H1 (cell line): ENCODE measurements around the gene COL9A2. TPM values are rescaled to one million over a fixed set of nuclear protein-coding genes. Genes with fewer than 3 reads are reported as not detected.

Experiments
- KDM1A ChIP-seq: fragments of 200-600, 300-600 bp; sonication (generic); IDR thresholded peaks from 2 replicates; pipeline ENCODE4 v1.7.1; 2016; ENCODE audit warnings: mild to moderate bottlenecking, low read length, borderline replicate concordance
- MAFK ChIP-seq: IDR thresholded peaks from 2 replicates; pipeline ENCODE4 v1.6.1; 2012; ENCODE audit warnings: low read depth, mild to moderate bottlenecking, improper control_type of control experiment, low read length
- SAP30 ChIP-seq: fragments of 300-600 bp; sonication (generic); IDR thresholded peaks from 2 replicates; pipeline ENCODE4 v1.7.1; 2012; ENCODE audit warnings: low read length, moderate library complexity, mild to moderate bottlenecking, inconsistent platforms; ENCODE audit not compliant: insufficient read depth, insufficient replicate concordance
- SRF ChIP-seq: IDR thresholded peaks from 2 replicates; pipeline ENCODE4 v1.6.1; 2011; ENCODE audit warnings: mild to moderate bottlenecking, low read depth, low read length, moderate library complexity
- TAF1 ChIP-seq: IDR thresholded peaks from 2 replicates; pipeline ENCODE4 v1.6.1; 2011; ENCODE audit warnings: mild to moderate bottlenecking, low read depth, low read length
- YY1 ChIP-seq: IDR thresholded peaks from 2 replicates; pipeline ENCODE4 v1.6.1; 2011; ENCODE audit warnings: low read depth, mild to moderate bottlenecking, low read length
- polyA plus RNA-seq, 7 experiments: library from polyadenylated mRNA; depleted of rRNA in 3 of 7; stranded (reverse) in 5 of 7; unstranded in 2 of 7; fragments of >200 nt in 5 of 7; fragments of 200-250 nt in 2 of 7; gene quantifications; 1 replicate in 5 of 7; 2 replicates in 1 of 7; 4 replicates in 1 of 7; pipeline versions ENCODE4 v1.2.1 to v1.2.3, GENCODE V29; 2011 to 2013; ENCODE audit warnings: missing spikeins in 2 of 7, mixed read lengths in 2 of 7
- total RNA-seq: library from RNA; stranded (reverse); fragmentation: NEBNext Ultra II Directional; extraction: Animal tissue kit (Norgen Biotek cat#: 25700); gene quantifications from 2 replicates; pipeline ENCODE4 v1.2.1, GENCODE V29; 2021
- TF ChIP-seq, protein P1 (sequence below): IDR thresholded peaks from 2 replicates; pipeline ENCODE4 v1.6.1; 2012; ENCODE audit warnings: low read length, inconsistent platforms

The COL9A2 gene
- total and polyA plus RNA-seq, 2 of the 8 experiments (the other 6 are each of a cell fraction or from before 2014, with no cell fraction given), result 3.2 to 3.3 TPM

DNA sequence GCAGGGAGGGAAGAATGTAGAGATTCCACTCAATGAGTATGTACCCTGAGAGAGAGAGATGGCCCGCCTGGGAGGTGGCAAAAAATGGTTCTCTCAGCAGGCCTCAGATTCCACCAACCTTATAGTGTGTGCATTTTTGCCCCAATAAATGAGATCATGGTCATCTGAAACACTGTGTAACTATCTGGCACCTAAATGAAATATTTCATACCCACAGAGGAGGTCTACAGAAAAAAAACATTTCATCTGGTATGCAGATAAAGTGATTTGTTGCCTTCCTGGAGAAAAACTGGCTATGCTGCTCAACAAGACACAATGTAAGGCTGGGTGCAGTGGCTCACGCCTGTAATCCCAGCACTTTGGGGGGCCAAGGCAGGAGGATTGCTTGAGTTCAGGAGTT is 64.5 kb downstream of the COL9A2 start (continued):
- TF ChIP-seq SAP30, result no peak
- TF ChIP-seq SRF, result no peak
- TF ChIP-seq, protein P1, sequence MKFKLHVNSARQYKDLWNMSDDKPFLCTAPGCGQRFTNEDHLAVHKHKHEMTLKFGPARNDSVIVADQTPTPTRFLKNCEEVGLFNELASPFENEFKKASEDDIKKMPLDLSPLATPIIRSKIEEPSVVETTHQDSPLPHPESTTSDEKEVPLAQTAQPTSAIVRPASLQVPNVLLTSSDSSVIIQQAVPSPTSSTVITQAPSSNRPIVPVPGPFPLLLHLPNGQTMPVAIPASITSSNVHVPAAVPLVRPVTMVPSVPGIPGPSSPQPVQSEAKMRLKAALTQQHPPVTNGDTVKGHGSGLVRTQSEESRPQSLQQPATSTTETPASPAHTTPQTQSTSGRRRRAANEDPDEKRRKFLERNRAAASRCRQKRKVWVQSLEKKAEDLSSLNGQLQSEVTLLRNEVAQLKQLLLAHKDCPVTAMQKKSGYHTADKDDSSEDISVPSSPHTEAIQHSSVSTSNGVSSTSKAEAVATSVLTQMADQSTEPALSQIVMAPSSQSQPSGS, result no peak
- no peak for TF ChIP-seq TAF1
- TF ChIP-seq YY1, result no peak
- TF ChIP-seq MAFK, result no peak
- TF ChIP-seq KDM1A, result no peak
